ENCODE results near the gene GRIN2A. TPM values are rescaled to one million over a fixed set of nuclear protein-coding genes. Genes with fewer than 3 reads are reported as not detected.

The GRIN2A gene
- polyA plus RNA-seq, 4 donors: 0.13 to 0.27 (median 0.19) TPM; not detected in 1

- Histone ChIP-seq H3K4me1 (ENCODE audit: control insufficient read depth in 3 of 3, insufficient read depth in 2 of 3, low read depth in 1 of 3, low read length in 2 of 3) (no peaks in the 10 kb centered on the region), H3K27ac (ENCODE audit: low read depth in 1 of 3, low read length in 2 of 3) (no peak overlapping the region), H3K36me3 (ENCODE audit: control insufficient read depth in 3 of 3, insufficient read depth in 2 of 3, low read depth in 1 of 3, low read length in 3 of 3) (no peaks in the 10 kb centered on the region), H3K9me3 (ENCODE audit: control insufficient read depth in 2 of 2, insufficient read depth in 1 of 2, low read depth in 1 of 2, low read length in 1 of 2) (no peaks in the 10 kb centered on the region), H3K27me3 (ENCODE audit: control insufficient read depth in 3 of 3, insufficient read depth in 3 of 3, low read length in 3 of 3) (peaks cover 0 to 3% (median 0%) of the 10 kb centered on the region in 3 donors), H3K4me3 (ENCODE audit: low read depth in 1 of 3, low read length in 3 of 3) (no peak overlapping the region)
- DNase-seq: no peak
- 73 to 76% (median 76%) methylated on average over 9 of the region's 9 CpGs for WGBS, 3 donors
- no peak for FAIRE-seq
These were observed 331.4 kb downstream of the GRIN2A start for GRCh38 chr16:9850817-9851216.

- H3K4me1 ChIP-seq (ENCODE audit: control insufficient read depth in 3 of 3, insufficient read depth in 2 of 3, low read depth in 1 of 3, low read length in 2 of 3): no peaks in the 10 kb centered on the region
- no peak for DNase-seq
- peaks cover 0 to 2% (median 0%) of the 10 kb centered on the region in 3 donors for H3K27me3 ChIP-seq (ENCODE audit: control insufficient read depth in 3 of 3, insufficient read depth in 3 of 3, low read length in 3 of 3)
- no peak overlapping the region for H3K27ac ChIP-seq (ENCODE audit: low read depth in 1 of 3, low read length in 2 of 3)
- 86 to 90% (median 88%) methylated on average over 20 of the region's 20 CpGs for WGBS, 3 donors
- no peaks in the 10 kb centered on the region for H3K9me3 ChIP-seq (ENCODE audit: control insufficient read depth in 2 of 2, insufficient read depth in 1 of 2, low read depth in 1 of 2, low read length in 1 of 2)
- no peak overlapping the region for H3K4me3 ChIP-seq (ENCODE audit: low read depth in 1 of 3, low read length in 3 of 3)
- H3K36me3 ChIP-seq (ENCODE audit: control insufficient read depth in 3 of 3, insufficient read depth in 2 of 3, low read depth in 1 of 3, low read length in 3 of 3): no peaks in the 10 kb centered on the region
- FAIRE-seq: no peak
These were observed 332.5 kb downstream of the GRIN2A start for GRCh38 chr16:9849697-9850245.

GRCh38 chr16:9847146-9847545 is 335.1 kb downstream of the GRIN2A start:
- Histone ChIP-seq H3K9me3 (ENCODE audit: control insufficient read depth in 2 of 2, insufficient read depth in 1 of 2, low read depth in 1 of 2, low read length in 1 of 2) (no peaks in the 10 kb centered on the region), H3K27ac (ENCODE audit: low read depth in 1 of 3, low read length in 2 of 3) (no peak overlapping the region), H3K4me3 (ENCODE audit: low read depth in 1 of 3, low read length in 3 of 3) (no peak overlapping the region), H3K36me3 (ENCODE audit: control insufficient read depth in 3 of 3, insufficient read depth in 2 of 3, low read depth in 1 of 3, low read length in 3 of 3) (no peaks in the 10 kb centered on the region), H3K4me1 (ENCODE audit: control insufficient read depth in 3 of 3, insufficient read depth in 2 of 3, low read depth in 1 of 3, low read length in 2 of 3) (no peaks in the 10 kb centered on the region), H3K27me3 (ENCODE audit: control insufficient read depth in 3 of 3, insufficient read depth in 3 of 3, low read length in 3 of 3) (no peaks in the 10 kb centered on the region)
- no peak for FAIRE-seq
- 90 to 96% (median 91%) methylated on average over 2 of the region's 2 CpGs for WGBS, 3 donors
- DNase-seq: no peak

- FAIRE-seq: no peak
- WGBS, 3 donors: 49 to 68% (median 67%) methylated on average over 2 of the region's 2 CpGs
- H3K36me3 ChIP-seq (ENCODE audit: control insufficient read depth in 3 of 3, insufficient read depth in 2 of 3, low read depth in 1 of 3, low read length in 3 of 3): no peaks in the 10 kb centered on the region
These were observed 335.7 kb downstream of the GRIN2A start for GRCh38 chr16:9846362-9847099.

GRCh38 chr16:9845661-9846361 is 336.4 kb downstream of the GRIN2A start:
- H3K9me3 ChIP-seq (ENCODE audit: control insufficient read depth in 2 of 2, insufficient read depth in 1 of 2, low read depth in 1 of 2, low read length in 1 of 2): no peaks in the 10 kb centered on the region
- 78 to 83% (median 78%) methylated on average over 3 of the region's 3 CpGs for WGBS, 3 donors

More at GRCh38 chr16:9846362-9847099, 335.7 kb downstream of the GRIN2A start:
- no peaks in the 10 kb centered on the region for H3K27me3 ChIP-seq (ENCODE audit: control insufficient read depth in 3 of 3, insufficient read depth in 3 of 3, low read length in 3 of 3)
- no peaks in the 10 kb centered on the region for H3K4me1 ChIP-seq (ENCODE audit: control insufficient read depth in 3 of 3, insufficient read depth in 2 of 3, low read depth in 1 of 3, low read length in 2 of 3)
- H3K9me3 ChIP-seq (ENCODE audit: control insufficient read depth in 2 of 2, insufficient read depth in 1 of 2, low read depth in 1 of 2, low read length in 1 of 2): no peaks in the 10 kb centered on the region
- no peak overlapping the region for H3K4me3 ChIP-seq (ENCODE audit: low read depth in 1 of 3, low read length in 3 of 3)
- DNase-seq: peak in 1 of 2 donors; percentile 7
- no peak overlapping the region for H3K27ac ChIP-seq (ENCODE audit: low read depth in 1 of 3, low read length in 2 of 3)

GRCh38 chr16:9844361-9844760 is 337.9 kb downstream of the GRIN2A start:
- 77 to 87% (median 84%) methylated on average over 6 of the region's 6 CpGs for WGBS, 3 donors
- FAIRE-seq: no peak

More at GRCh38 chr16:9845661-9846361, 336.4 kb downstream of the GRIN2A start:
- Histone ChIP-seq H3K36me3 (ENCODE audit: control insufficient read depth in 3 of 3, insufficient read depth in 2 of 3, low read depth in 1 of 3, low read length in 3 of 3) (no peaks in the 10 kb centered on the region), H3K27ac (ENCODE audit: low read depth in 1 of 3, low read length in 2 of 3) (no peak overlapping the region), H3K27me3 (ENCODE audit: control insufficient read depth in 3 of 3, insufficient read depth in 3 of 3, low read length in 3 of 3) (no peaks in the 10 kb centered on the region), H3K4me3 (ENCODE audit: low read depth in 1 of 3, low read length in 3 of 3) (no peak overlapping the region), H3K4me1 (ENCODE audit: control insufficient read depth in 3 of 3, insufficient read depth in 2 of 3, low read depth in 1 of 3, low read length in 2 of 3) (no peaks in the 10 kb centered on the region)
- DNase-seq (no peak), FAIRE-seq (no peak)

GRCh38 chr16:9843424-9844018 is 338.7 kb downstream of the GRIN2A start:
- no peaks in the 10 kb centered on the region for H3K36me3 ChIP-seq (ENCODE audit: control insufficient read depth in 3 of 3, insufficient read depth in 2 of 3, low read depth in 1 of 3, low read length in 3 of 3)
- 70 to 83% (median 81%) methylated on average over 3 of the region's 3 CpGs for WGBS, 3 donors
- no peaks in the 10 kb centered on the region for H3K9me3 ChIP-seq (ENCODE audit: control insufficient read depth in 2 of 2, insufficient read depth in 1 of 2, low read depth in 1 of 2, low read length in 1 of 2)
- H3K4me3 ChIP-seq (ENCODE audit: low read depth in 1 of 3, low read length in 3 of 3): no peak overlapping the region
- FAIRE-seq (no peak), DNase-seq (no peak)
- H3K27me3 ChIP-seq (ENCODE audit: control insufficient read depth in 3 of 3, insufficient read depth in 3 of 3, low read length in 3 of 3): no peaks in the 10 kb centered on the region
- H3K4me1 ChIP-seq (ENCODE audit: control insufficient read depth in 3 of 3, insufficient read depth in 2 of 3, low read depth in 1 of 3, low read length in 2 of 3): no peaks in the 10 kb centered on the region
- no peak overlapping the region for H3K27ac ChIP-seq (ENCODE audit: low read depth in 1 of 3, low read length in 2 of 3)

More at GRCh38 chr16:9844361-9844760, 337.9 kb downstream of the GRIN2A start:
- no peaks in the 10 kb centered on the region for H3K36me3 ChIP-seq (ENCODE audit: control insufficient read depth in 3 of 3, insufficient read depth in 2 of 3, low read depth in 1 of 3, low read length in 3 of 3)
- no peak for DNase-seq
- H3K4me3 ChIP-seq (ENCODE audit: low read depth in 1 of 3, low read length in 3 of 3): no peak overlapping the region
- no peaks in the 10 kb centered on the region for H3K27me3 ChIP-seq (ENCODE audit: control insufficient read depth in 3 of 3, insufficient read depth in 3 of 3, low read length in 3 of 3)
- no peaks in the 10 kb centered on the region for H3K9me3 ChIP-seq (ENCODE audit: control insufficient read depth in 2 of 2, insufficient read depth in 1 of 2, low read depth in 1 of 2, low read length in 1 of 2)
- H3K4me1 ChIP-seq (ENCODE audit: control insufficient read depth in 3 of 3, insufficient read depth in 2 of 3, low read depth in 1 of 3, low read length in 2 of 3): no peaks in the 10 kb centered on the region
- no peak overlapping the region for H3K27ac ChIP-seq (ENCODE audit: low read depth in 1 of 3, low read length in 2 of 3)
